ENCODE measurements around the gene DDX11. TPM values are rescaled to one million over a fixed set of nuclear protein-coding genes. Genes with fewer than 3 reads are reported as not detected.
"Not testable (repeated sequence)": the region's sequence is repeated elsewhere in the genome, so short reads cannot be mapped to it uniquely, and the experiment has no call there.

DDX11 gene
- total and polyA plus RNA-seq, 8 donors = 11.1 to 45.3 (median 26.2) TPM

DNA sequence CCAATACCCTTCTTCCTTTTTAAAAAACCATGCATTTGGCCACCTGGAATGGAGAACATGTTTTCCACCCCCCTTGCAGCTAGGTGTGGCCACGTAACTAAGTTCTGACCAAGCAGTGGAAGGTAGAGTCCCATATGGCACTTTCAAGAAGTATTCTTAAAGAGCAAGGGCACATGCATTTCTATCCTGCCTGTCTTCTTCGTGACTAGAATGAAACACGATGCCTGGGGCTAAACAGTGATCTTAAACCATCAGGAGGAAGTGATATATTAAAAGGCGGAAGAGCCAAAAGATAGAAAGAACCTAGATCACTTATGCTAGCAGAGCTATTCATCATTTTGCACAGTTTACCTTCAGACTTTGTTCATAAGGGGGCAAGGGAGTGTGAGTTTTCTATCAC lies 16.0 kb upstream of the DDX11 start:
- 84 to 91% methylated on average over 4 of the region's 4 CpGs for WGBS, 2 donors
- TF ChIP-seq, protein P1, sequence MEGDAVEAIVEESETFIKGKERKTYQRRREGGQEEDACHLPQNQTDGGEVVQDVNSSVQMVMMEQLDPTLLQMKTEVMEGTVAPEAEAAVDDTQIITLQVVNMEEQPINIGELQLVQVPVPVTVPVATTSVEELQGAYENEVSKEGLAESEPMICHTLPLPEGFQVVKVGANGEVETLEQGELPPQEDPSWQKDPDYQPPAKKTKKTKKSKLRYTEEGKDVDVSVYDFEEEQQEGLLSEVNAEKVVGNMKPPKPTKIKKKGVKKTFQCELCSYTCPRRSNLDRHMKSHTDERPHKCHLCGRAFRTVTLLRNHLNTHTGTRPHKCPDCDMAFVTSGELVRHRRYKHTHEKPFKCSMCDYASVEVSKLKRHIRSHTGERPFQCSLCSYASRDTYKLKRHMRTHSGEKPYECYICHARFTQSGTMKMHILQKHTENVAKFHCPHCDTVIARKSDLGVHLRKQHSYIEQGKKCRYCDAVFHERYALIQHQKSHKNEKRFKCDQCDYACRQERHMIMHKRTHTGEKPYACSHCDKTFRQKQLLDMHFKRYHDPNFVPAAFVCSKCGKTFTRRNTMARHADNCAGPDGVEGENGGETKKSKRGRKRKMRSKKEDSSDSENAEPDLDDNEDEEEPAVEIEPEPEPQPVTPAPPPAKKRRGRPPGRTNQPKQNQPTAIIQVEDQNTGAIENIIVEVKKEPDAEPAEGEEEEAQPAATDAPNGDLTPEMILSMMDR (IDR thresholded peaks at IDR 0.05) = no peak
- FAIRE-seq (no peak), ATAC-seq (no peak), DNase-seq (no peak)
- Histone ChIP-seq H3K27ac (no peak overlapping the region), H3K36me3 (no peaks in the 10 kb centered on the region), H3K27me3 (no peaks in the 10 kb centered on the region), H3K4me1 (no peaks in the 10 kb centered on the region), H3K4me3 (no peak overlapping the region), H3K9me3 (no peaks in the 10 kb centered on the region)
- intact Hi-C loops (cut with DNase I) = no loop called here

GRCh38 chr12:31066196-31066595 lies 7.5 kb upstream of the DDX11 start:
- H3K27me3 ChIP-seq; H3K9me3 ChIP-seq; FAIRE-seq; DNase-seq; H3K4me3 ChIP-seq; H3K36me3 ChIP-seq; H3K27ac ChIP-seq; H3K4me1 ChIP-seq; intact Hi-C loops (cut with DNase I): not testable (repeated sequence)
- ATAC-seq = peak in 2 of 4 donors; percentile 34 to 37
- WGBS, 2 donors = 41 to 50% methylated on average over 3 of the region's 3 CpGs

- H3K36me3 ChIP-seq; H3K27ac ChIP-seq; H3K9me3 ChIP-seq; ATAC-seq; intact Hi-C loops (cut with DNase I); FAIRE-seq; H3K4me1 ChIP-seq; H3K27me3 ChIP-seq; DNase-seq; H3K4me3 ChIP-seq: not testable (repeated sequence)
- 84 to 95% methylated on average over 2 of the region's 2 CpGs for WGBS, 2 donors
These were observed 6.0 kb upstream of the DDX11 start for GRCh38 chr12:31067656-31068055.

DNA sequence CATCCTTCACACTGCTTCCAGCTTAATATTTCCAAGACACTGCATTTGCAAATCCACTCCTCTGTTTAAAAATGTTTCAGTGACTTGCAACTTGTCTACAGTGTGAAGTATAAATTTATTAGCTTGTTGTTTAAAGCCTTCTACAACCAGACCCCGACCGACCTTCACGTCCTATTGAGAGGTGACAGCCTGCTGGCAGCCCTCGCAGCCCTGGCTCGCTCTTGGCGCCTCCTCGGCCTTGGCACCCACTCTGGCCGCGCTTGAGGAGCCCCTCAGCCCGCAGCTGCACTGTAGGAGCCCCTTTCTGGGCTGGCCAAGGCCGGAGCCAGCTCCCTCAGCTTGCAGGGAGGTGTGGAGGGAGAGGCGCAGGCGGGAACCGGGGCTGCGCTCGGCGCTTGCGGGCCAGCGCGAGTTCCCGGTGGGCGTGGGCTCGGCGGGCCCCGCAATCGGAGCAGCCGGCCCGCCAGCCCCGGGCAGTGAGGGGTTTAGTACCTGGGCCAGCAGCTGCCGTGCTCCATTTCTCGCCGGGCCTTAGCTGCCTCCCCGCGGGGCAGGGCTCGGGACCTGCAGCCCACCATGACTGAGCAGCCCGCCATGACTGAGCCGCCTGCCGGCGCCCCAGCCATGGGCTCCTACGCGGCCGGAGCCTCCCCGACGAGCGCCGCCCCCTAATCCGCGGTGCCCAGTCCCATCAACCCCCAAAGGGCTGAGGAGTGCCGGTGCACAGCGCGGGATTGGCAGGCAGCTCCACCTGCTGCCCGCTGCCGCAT lies 2.5 kb upstream of the DDX11 start:
- H3K27me3 ChIP-seq; H3K9me3 ChIP-seq; intact Hi-C loops (cut with DNase I); H3K4me3 ChIP-seq; H3K36me3 ChIP-seq; H3K4me1 ChIP-seq; H3K27ac ChIP-seq; ATAC-seq; DNase-seq; FAIRE-seq: not testable (repeated sequence)
- WGBS, 2 donors = 92 to 93% methylated on average over 24 to 51 of the region's 53 CpGs

GRCh38 chr12:31072962-31073361 lies 698 bp upstream of the DDX11 start:
- H3K9me3 ChIP-seq, H3K27ac ChIP-seq: not testable (repeated sequence)
- peak overlapping the region in 3 of 4 donors; percentile 58 to 77 (median 62) for H3K4me3 ChIP-seq

GRCh38 chr12:31074333-31074874 lies 744 bp downstream of the DDX11 start:
- TF ChIP-seq, protein P1 (IDR thresholded peaks at IDR 0.05) = peak in 2 of 4 donors; percentile 9 to 24
- peak; percentile 44 to 50 (median 48) for ATAC-seq
- Histone ChIP-seq H3K4me3 (peak overlapping the region; percentile 47 to 77 (median 60)), H3K27ac (peak overlapping the region; percentile 50 to 92 (median 80))
- H3K4me1 ChIP-seq; intact Hi-C loops (cut with DNase I); H3K9me3 ChIP-seq; DNase-seq; H3K36me3 ChIP-seq; FAIRE-seq; H3K27me3 ChIP-seq: not testable (repeated sequence)
- WGBS, 2 donors = 1 to 2% methylated on average over 16 of the region's 16 CpGs

More at GRCh38 chr12:31072962-31073361, 698 bp upstream of the DDX11 start:
- intact Hi-C loops (cut with DNase I); H3K27me3 ChIP-seq; H3K4me1 ChIP-seq; FAIRE-seq; DNase-seq; H3K36me3 ChIP-seq: not testable (repeated sequence)
- 38 to 54% methylated on average over 5 to 6 of the region's 6 CpGs for WGBS, 2 donors
- ATAC-seq = peak in 2 of 4 donors; percentile 1 to 2

- intact Hi-C loops (cut with DNase I); H3K4me1 ChIP-seq; H3K4me3 ChIP-seq; H3K27ac ChIP-seq; DNase-seq; H3K36me3 ChIP-seq; H3K27me3 ChIP-seq; ATAC-seq; FAIRE-seq; H3K9me3 ChIP-seq: not testable (repeated sequence)
- WGBS, 2 donors = 74 to 76% methylated on average over 6 to 11 of the region's 11 CpGs
These were observed 2.5 kb downstream of the DDX11 start for GRCh38 chr12:31076150-31076549.

- 85 to 92% methylated on average over 3 of the region's 4 CpGs for WGBS, 2 donors
- H3K4me3 ChIP-seq; ATAC-seq; intact Hi-C loops (cut with DNase I); FAIRE-seq; H3K27ac ChIP-seq; H3K27me3 ChIP-seq; H3K4me1 ChIP-seq; H3K36me3 ChIP-seq; H3K9me3 ChIP-seq; DNase-seq: not testable (repeated sequence)
These were observed 3.4 kb downstream of the DDX11 start for GRCh38 chr12:31077095-31077494.

- intact Hi-C loops (cut with DNase I); H3K9me3 ChIP-seq; H3K4me3 ChIP-seq; H3K36me3 ChIP-seq; DNase-seq; H3K4me1 ChIP-seq; FAIRE-seq; H3K27ac ChIP-seq; H3K27me3 ChIP-seq; ATAC-seq: not testable (repeated sequence)
- 95 to 96% methylated on average over 8 of the region's 8 CpGs for WGBS, 2 donors
These were observed 4.3 kb downstream of the DDX11 start for GRCh38 chr12:31077998-31078397.

DNA sequence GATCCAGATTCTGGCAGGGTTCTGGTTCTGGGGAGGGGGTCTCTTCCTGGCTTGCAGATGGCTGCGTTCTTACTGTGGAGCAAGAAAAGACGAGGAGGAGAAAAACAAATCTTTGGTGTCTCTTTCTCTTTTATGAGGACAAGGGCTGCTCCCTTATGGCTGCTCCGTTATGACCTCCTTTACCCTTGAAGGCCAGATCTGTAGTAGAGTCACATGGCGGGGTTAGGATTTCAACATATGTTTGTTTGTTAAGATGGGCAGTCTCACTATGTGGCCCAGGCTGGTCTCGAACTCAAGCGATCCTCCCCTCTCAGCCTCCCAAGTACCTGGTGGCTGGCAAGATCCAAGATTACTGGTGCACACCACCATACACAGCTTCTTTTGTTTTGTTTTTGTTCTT lies 5.8 kb downstream of the DDX11 start:
- H3K27me3 ChIP-seq; intact Hi-C loops (cut with DNase I); ATAC-seq; H3K4me1 ChIP-seq; FAIRE-seq; H3K27ac ChIP-seq; DNase-seq; H3K9me3 ChIP-seq; H3K4me3 ChIP-seq: not testable (repeated sequence)
- H3K36me3 ChIP-seq = peaks cover 0 to 10% (median 0%) of the 10 kb centered on the region in 3 donors
- WGBS, 2 donors = 92 to 93% methylated on average over 4 of the region's 6 CpGs

All from pancreas (tissue), 10 donors.